22Rv1 (cell line): ENCODE results near the gene SORT1.

ENCODE experiments used
- ZFX ChIP-seq: fragments of 450-650 bp; IDR thresholded peaks from 2 replicates; pipeline ENCODE4 v1.6.1; 2017; ENCODE audit warnings: antibody characterized with exemption, borderline replicate concordance
- TF ChIP-seq, protein P1 (sequence below): fragments of 450-650 bp; IDR thresholded peaks from 2 replicates; pipeline ENCODE4 v1.5.1; 2017; ENCODE audit warnings: mild to moderate bottlenecking

DNA sequence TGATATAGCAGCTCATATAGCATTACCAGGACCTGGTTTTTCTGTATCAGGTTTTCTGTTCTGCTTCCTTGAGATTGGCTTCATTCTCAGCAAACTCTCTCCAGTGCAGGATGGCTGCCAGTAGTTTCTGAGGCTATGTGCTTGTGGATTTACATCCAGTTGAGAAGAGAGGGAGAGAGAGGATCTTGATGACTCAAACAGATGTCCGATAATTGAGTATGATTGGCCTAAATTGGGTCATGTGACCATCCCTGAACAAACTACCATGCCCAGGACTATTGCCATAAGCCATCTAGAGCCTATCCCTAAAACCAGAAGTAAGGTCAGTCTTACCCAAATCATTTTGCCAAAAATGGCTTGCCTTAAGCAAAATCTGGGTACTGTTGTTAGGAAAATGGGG lies 46.6 kb upstream of the SORT1 start:
- TF ChIP-seq, protein P1, sequence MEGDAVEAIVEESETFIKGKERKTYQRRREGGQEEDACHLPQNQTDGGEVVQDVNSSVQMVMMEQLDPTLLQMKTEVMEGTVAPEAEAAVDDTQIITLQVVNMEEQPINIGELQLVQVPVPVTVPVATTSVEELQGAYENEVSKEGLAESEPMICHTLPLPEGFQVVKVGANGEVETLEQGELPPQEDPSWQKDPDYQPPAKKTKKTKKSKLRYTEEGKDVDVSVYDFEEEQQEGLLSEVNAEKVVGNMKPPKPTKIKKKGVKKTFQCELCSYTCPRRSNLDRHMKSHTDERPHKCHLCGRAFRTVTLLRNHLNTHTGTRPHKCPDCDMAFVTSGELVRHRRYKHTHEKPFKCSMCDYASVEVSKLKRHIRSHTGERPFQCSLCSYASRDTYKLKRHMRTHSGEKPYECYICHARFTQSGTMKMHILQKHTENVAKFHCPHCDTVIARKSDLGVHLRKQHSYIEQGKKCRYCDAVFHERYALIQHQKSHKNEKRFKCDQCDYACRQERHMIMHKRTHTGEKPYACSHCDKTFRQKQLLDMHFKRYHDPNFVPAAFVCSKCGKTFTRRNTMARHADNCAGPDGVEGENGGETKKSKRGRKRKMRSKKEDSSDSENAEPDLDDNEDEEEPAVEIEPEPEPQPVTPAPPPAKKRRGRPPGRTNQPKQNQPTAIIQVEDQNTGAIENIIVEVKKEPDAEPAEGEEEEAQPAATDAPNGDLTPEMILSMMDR = no peak
- TF ChIP-seq ZFX = no peak
